HCT116 (cell line): ENCODE measurements around the gene NLRP6.

Source experiments
- EGR1 ChIP-seq: IDR thresholded peaks from 2 replicates; pipeline ENCODE4 v1.6.1; 2012; ENCODE audit warnings: low read depth
- EZH2 ChIP-seq: fragments of 200-600 bp; sonication (generic); IDR thresholded peaks from 2 replicates; pipeline ENCODE4 v1.6.1; 2017; ENCODE audit warnings: antibody characterized with exemption, mixed run types
- EZH2phosphoT487 ChIP-seq: fragments of 200-600 bp; IDR thresholded peaks from 2 replicates; pipeline ENCODE4 v1.6.1; 2018; ENCODE audit warnings: antibody characterized with exemption, borderline replicate concordance
- MAX ChIP-seq: IDR thresholded peaks from 2 replicates; pipeline ENCODE4 v1.6.1; 2012
- POLR2A ChIP-seq: IDR thresholded peaks from 2 replicates; pipeline ENCODE4 v1.7.0; 2011; ENCODE audit warnings: borderline replicate concordance; ENCODE audit not compliant: insufficient read depth, insufficient read length; ENCODE audit errors: extremely low read depth
- POLR2AphosphoS5 ChIP-seq: IDR thresholded peaks from 2 replicates; pipeline ENCODE4 v1.6.1; 2011; ENCODE audit warnings: mild to moderate bottlenecking, low read depth, low read length, moderate library complexity
- RAD21 ChIP-seq: IDR thresholded peaks from 2 replicates; pipeline ENCODE4 v1.6.1; 2012; ENCODE audit warnings: low read depth, mild to moderate bottlenecking
- REST ChIP-seq: IDR thresholded peaks from 2 replicates; pipeline ENCODE4 v1.6.1; 2012; ENCODE audit warnings: low read depth
- SP1 ChIP-seq: IDR thresholded peaks from 2 replicates; pipeline ENCODE4 v1.6.1; 2012; ENCODE audit warnings: low read depth
- ZFX ChIP-seq: fragments of 450-650 bp; IDR thresholded peaks from 2 replicates; pipeline ENCODE4 v1.6.1; 2017
- ZNF274 ChIP-seq: fragments of 200-500 bp; sonication (Bioruptor generic); IDR thresholded peaks from 2 replicates; pipeline ENCODE4 v1.6.1; 2014; ENCODE audit warnings: mild to moderate bottlenecking, low read depth, low read length, inconsistent platforms
- TF ChIP-seq, protein P1 (sequence below), 3 experiments: fragments of 200-600 bp in 1 of 3; sonication (generic) in 1 of 3; IDR thresholded peaks in 2 of 3; conservative IDR thresholded peaks in 1 of 3; 2 replicates each; pipeline ENCODE4 v1.5.1; 2012 to 2017; ENCODE audit warnings: low read depth in 2 of 3, low read length in 2 of 3, antibody characterized with exemption in 1 of 3, borderline replicate concordance in 1 of 3, control low read depth in 1 of 3, mild to moderate bottlenecking in 1 of 3, mixed read lengths in 1 of 3, mixed run types in 1 of 3, moderate library complexity in 1 of 3; ENCODE audit not compliant: insufficient read depth in 1 of 3

DNA sequence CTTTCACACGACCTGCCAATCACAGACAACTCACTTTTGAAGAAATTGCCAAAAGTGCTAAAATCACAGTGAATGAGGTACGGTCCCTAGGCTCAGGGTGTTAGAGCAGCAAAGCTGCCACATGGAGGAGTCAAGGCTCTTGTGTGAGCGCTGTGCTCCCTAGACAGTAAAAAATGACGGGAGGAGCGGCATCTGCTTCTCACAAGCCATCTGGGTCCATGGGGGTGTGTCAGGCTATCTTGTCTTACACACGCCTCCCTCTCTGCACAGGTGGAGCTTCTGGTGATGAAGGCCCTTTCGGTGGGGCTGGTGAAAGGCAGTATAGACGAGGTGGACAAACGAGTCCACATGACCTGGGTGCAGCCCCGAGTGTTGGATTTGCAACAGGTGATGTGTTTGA, 26.7 kb upstream of the NLRP6 start:
- TF ChIP-seq, protein P1, sequence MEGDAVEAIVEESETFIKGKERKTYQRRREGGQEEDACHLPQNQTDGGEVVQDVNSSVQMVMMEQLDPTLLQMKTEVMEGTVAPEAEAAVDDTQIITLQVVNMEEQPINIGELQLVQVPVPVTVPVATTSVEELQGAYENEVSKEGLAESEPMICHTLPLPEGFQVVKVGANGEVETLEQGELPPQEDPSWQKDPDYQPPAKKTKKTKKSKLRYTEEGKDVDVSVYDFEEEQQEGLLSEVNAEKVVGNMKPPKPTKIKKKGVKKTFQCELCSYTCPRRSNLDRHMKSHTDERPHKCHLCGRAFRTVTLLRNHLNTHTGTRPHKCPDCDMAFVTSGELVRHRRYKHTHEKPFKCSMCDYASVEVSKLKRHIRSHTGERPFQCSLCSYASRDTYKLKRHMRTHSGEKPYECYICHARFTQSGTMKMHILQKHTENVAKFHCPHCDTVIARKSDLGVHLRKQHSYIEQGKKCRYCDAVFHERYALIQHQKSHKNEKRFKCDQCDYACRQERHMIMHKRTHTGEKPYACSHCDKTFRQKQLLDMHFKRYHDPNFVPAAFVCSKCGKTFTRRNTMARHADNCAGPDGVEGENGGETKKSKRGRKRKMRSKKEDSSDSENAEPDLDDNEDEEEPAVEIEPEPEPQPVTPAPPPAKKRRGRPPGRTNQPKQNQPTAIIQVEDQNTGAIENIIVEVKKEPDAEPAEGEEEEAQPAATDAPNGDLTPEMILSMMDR (IDR thresholded peaks at IDR 0.05 in 2 of 3, conservative IDR thresholded peaks at IDR 0.05 in 1 of 3; ENCODE audit: borderline replicate concordance in 1 of 3, insufficient read depth in 1 of 3, low read depth in 2 of 3, low read length in 2 of 3), result no peak
- TF ChIP-seq POLR2A, result no peak
- TF ChIP-seq ZFX, result no peak
- TF ChIP-seq MAX, result no peak
- no peak for TF ChIP-seq REST
- TF ChIP-seq SP1, result no peak
- TF ChIP-seq EZH2, result no peak
- TF ChIP-seq EZH2phosphoT487, result no peak
- TF ChIP-seq POLR2AphosphoS5, result no peak
- no peak for TF ChIP-seq RAD21
- TF ChIP-seq ZNF274, result no peak
- no peak for TF ChIP-seq EGR1
